Limb (tissue), 2 donors: ENCODE data around the gene IDUA.

Experiments
- DNase-seq, 2 donors: peaks; one replicate each; pipeline ENCODE4 v3.0.0-alpha.2; 2016; ENCODE audit errors: extremely low spot score in 2 of 2

Gene IDUA

GRCh38 chr4:1000686-1001260 lies 13.9 kb downstream of the IDUA start:
- no peak for DNase-seq

GRCh38 chr4:1001561-1002130 lies 14.8 kb downstream of the IDUA start:
- DNase-seq: no peak

GRCh38 chr4:1002131-1002630 lies 15.3 kb downstream of the IDUA start:
- DNase-seq: no peak

GRCh38 chr4:1002631-1003251 lies 15.9 kb downstream of the IDUA start:
- DNase-seq: no peak

GRCh38 chr4:1003271-1004070 lies 16.6 kb downstream of the IDUA start:
- DNase-seq: no peak

- no peak for DNase-seq
Observed at GRCh38 chr4:1004071-1004418, 17.2 kb downstream of the IDUA start.

- no peak for DNase-seq
Observed at GRCh38 chr4:1004557-1005485, 18.0 kb downstream of the IDUA start.

- no peak for DNase-seq
Observed at GRCh38 chr4:1006856-1007255, 20.0 kb downstream of the IDUA start.

GRCh38 chr4:1008840-1009541 lies 22.1 kb downstream of the IDUA start:
- DNase-seq: no peak

GRCh38 chr4:1009542-1010394 lies 22.9 kb downstream of the IDUA start:
- DNase-seq: peak in 1 of 2 donors; percentile 85

GRCh38 chr4:1010395-1011021 lies 23.7 kb downstream of the IDUA start:
- DNase-seq: peak in 1 of 2 donors; percentile 72

GRCh38 chr4:1011022-1011665 lies 24.3 kb downstream of the IDUA start, which contains the start of gene FGFRL1:
Gene FGFRL1, plus strand, starts transcription at chr4:1011626. Its CDS starts 860 bp downstream, at chr4:1012486.
- DNase-seq: peak; percentile 90 to 96

GRCh38 chr4:1011666-1012033 lies 24.8 kb downstream of the IDUA start:
- DNase-seq: no peak

GRCh38 chr4:1012034-1012739 lies 25.3 kb downstream of the IDUA start:
- no peak for DNase-seq

GRCh38 chr4:1013225-1014073 lies 26.6 kb downstream of the IDUA start:
- no peak for DNase-seq

- peak in 1 of 2 donors; percentile 74 for DNase-seq
Observed at GRCh38 chr4:1014291-1015167, 27.7 kb downstream of the IDUA start.
